GM12878 (cell line): Measurements from ENCODE around the gene IRF9. TPM values are rescaled to one million over a fixed set of nuclear protein-coding genes. Genes with fewer than 3 reads are reported as not detected.

Experiments used
- ATF3 ChIP-seq: IDR thresholded peaks from 2 replicates; pipeline ENCODE4 v1.6.1; 2011; ENCODE audit warnings: low read depth, mild to moderate bottlenecking, low read length, moderate library complexity, borderline replicate concordance; ENCODE audit errors: extremely low read depth
- BRCA1 ChIP-seq: IDR thresholded peaks from 2 replicates; pipeline ENCODE4 v1.6.1; 2011; ENCODE audit warnings: low read depth, low read length, improper control_type of control experiment
- CHD2 ChIP-seq: IDR thresholded peaks from 2 replicates; pipeline ENCODE4 v1.6.1; 2011; ENCODE audit warnings: low read depth, low read length, improper control_type of control experiment, borderline replicate concordance
- CREB1 ChIP-seq: IDR thresholded peaks from 2 replicates; pipeline ENCODE4 v1.6.1; 2012; ENCODE audit warnings: low read depth, mild to moderate bottlenecking, inconsistent platforms
- CUX1 ChIP-seq: IDR thresholded peaks from 2 replicates; pipeline ENCODE4 v1.6.1; 2012; ENCODE audit warnings: improper control_type of control experiment, low read depth, low read length; ENCODE audit not compliant: insufficient replicate concordance
- E2F8 ChIP-seq: fragments of 450-650 bp; IDR thresholded peaks from 2 replicates; pipeline ENCODE4 v1.6.1; 2018; ENCODE audit warnings: mild to moderate bottlenecking, low read depth, moderate library complexity; ENCODE audit not compliant: partially characterized antibody
- E4F1 ChIP-seq: fragments of 450-650 bp; IDR thresholded peaks from 2 replicates; pipeline ENCODE4 v1.6.1; 2018; ENCODE audit warnings: borderline replicate concordance, mild to moderate bottlenecking; ENCODE audit not compliant: partially characterized antibody
- EZH2 ChIP-seq: IDR thresholded peaks from 2 replicates; pipeline ENCODE4 v1.6.1; 2012; ENCODE audit warnings: low read depth, mild to moderate bottlenecking, control low read depth, inconsistent platforms, low read length, borderline replicate concordance; ENCODE audit not compliant: control insufficient read depth
- FOXM1 ChIP-seq: IDR thresholded peaks from 2 replicates; pipeline ENCODE4 v1.6.1; 2012; ENCODE audit warnings: low read depth, mild to moderate bottlenecking, inconsistent platforms, low read length, moderate library complexity
- IKZF2 ChIP-seq, 2 experiments: fragments of 450-650 bp; IDR thresholded peaks; 2 replicates each; pipeline ENCODE4 v1.6.1; 2017; ENCODE audit warnings: mild to moderate bottlenecking in 2 of 2, moderate library complexity in 2 of 2
- KDM1A ChIP-seq: fragments of 200-600 bp; sonication (generic); IDR thresholded peaks from 2 replicates; pipeline ENCODE4 v1.6.1; 2016; ENCODE audit warnings: borderline replicate concordance
- LARP7 ChIP-seq: fragments of 450-650 bp; IDR thresholded peaks from 2 replicates; pipeline ENCODE4 v1.6.1; 2017; ENCODE audit warnings: mild to moderate bottlenecking
- MXI1 ChIP-seq: fragments of 150-350 bp; IDR thresholded peaks from 2 replicates; pipeline ENCODE4 v1.6.1; 2011; ENCODE audit warnings: low read depth, mild to moderate bottlenecking, inconsistent platforms, low read length, improper control_type of control experiment
- MYB ChIP-seq: fragments of 150-350 bp; IDR thresholded peaks from 2 replicates; pipeline ENCODE4 v1.6.1; 2014; ENCODE audit warnings: mild to moderate bottlenecking, low read depth, low read length, borderline replicate concordance
- NFXL1 ChIP-seq: fragments of 450-650 bp; IDR thresholded peaks from 2 replicates; pipeline ENCODE4 v1.6.1; 2017; ENCODE audit warnings: antibody characterized with exemption, mild to moderate bottlenecking, borderline replicate concordance
- NR2F1 ChIP-seq: fragments of 450-650 bp; conservative IDR thresholded peaks from 2 replicates; pipeline ENCODE4 v1.6.1; 2017; ENCODE audit warnings: mild to moderate bottlenecking
- PAX8 ChIP-seq: fragments of 450-650 bp; IDR thresholded peaks from 2 replicates; pipeline ENCODE4 v1.6.1; 2017; ENCODE audit warnings: mild to moderate bottlenecking, moderate library complexity
- SREBF1 ChIP-seq: IDR thresholded peaks from 2 replicates; pipeline ENCODE4 v1.6.1; 2012; ENCODE audit warnings: mild to moderate bottlenecking, low read length
- ZNF207 ChIP-seq: fragments of 450-650 bp; IDR thresholded peaks from 2 replicates; pipeline ENCODE4 v1.6.1; 2014; ENCODE audit warnings: antibody characterized with exemption, mild to moderate bottlenecking, borderline replicate concordance
- polyA plus RNA-seq, 11 experiments: library from polyadenylated mRNA; depleted of rRNA in 4 of 11; unstranded in 6 of 11; stranded (reverse) in 5 of 11; fragments of >200 nt; fragmentation: Nextera tagmentation in 4 of 11; fragmentation: Illumina TruSeq in 1 of 11; extraction: Ambion mirVana in 4 of 11; extraction: Trizol in 1 of 11; gene quantifications; 1 replicate in 1 of 11; 2 replicates in 10 of 11; pipeline versions ENCODE4 v1.2.1 to v1.2.3, GENCODE V29; 2011 to 2016; ENCODE audit warnings: inconsistent platforms in 2 of 11, missing spikeins in 2 of 11, low read depth in 1 of 11
- total RNA-seq, 4 experiments: library from RNA; depleted of rRNA in 3 of 4; stranded (reverse); fragments of >200 nt in 3 of 4; fragmentation: Illumina TruSeq in 1 of 4; extraction: Trizol in 1 of 4; gene quantifications; 2 replicates each; pipeline versions ENCODE4 v1.2.1 to v1.2.3, GENCODE V29; 2013 to 2021

Gene IRF9
- total and polyA plus RNA-seq, 10 of the 15 experiments (the other 5 are each of a cell fraction or from before 2014, with no cell fraction given) = 47.6 to 234 (median 148) TPM

GRCh38 chr14:24135834-24136683 lies 25.0 kb upstream of the IRF9 start, which contains the start of gene PSME1 (continued):
- no peak; the same call in 1 of the 2 replicates for TF ChIP-seq NR2F1
- TF ChIP-seq MYB = no peak
- TF ChIP-seq CHD2 = peak; percentile 62; the same call in 1 of the 2 replicates
- peak; percentile 35; the same call in 1 of the 2 replicates for TF ChIP-seq BRCA1
- TF ChIP-seq CUX1 = no peak
- TF ChIP-seq E2F8 = no peak
- peak; percentile 84 for TF ChIP-seq MXI1
- peak; percentile 48; the same call in 1 of the 2 replicates for TF ChIP-seq ZNF207
- TF ChIP-seq EZH2 = no peak
- TF ChIP-seq IKZF2 (IDR thresholded peaks at IDR 0.05) = no peak
- TF ChIP-seq CREB1 = no peak
- TF ChIP-seq NFXL1 = no peak
- no peak for TF ChIP-seq KDM1A
- no peak for TF ChIP-seq ATF3
- TF ChIP-seq SREBF1 = no peak
- no peak for TF ChIP-seq E4F1
- no peak for TF ChIP-seq FOXM1
- TF ChIP-seq PAX8 = no peak
- TF ChIP-seq LARP7 = peak; percentile 90
